ENCODE measurements around the gene APOL2.
"Not testable (repeated sequence)": the region's sequence is repeated elsewhere in the genome, so short reads cannot be mapped to it uniquely, and the experiment has no call there.

APOL2 gene

DNA sequence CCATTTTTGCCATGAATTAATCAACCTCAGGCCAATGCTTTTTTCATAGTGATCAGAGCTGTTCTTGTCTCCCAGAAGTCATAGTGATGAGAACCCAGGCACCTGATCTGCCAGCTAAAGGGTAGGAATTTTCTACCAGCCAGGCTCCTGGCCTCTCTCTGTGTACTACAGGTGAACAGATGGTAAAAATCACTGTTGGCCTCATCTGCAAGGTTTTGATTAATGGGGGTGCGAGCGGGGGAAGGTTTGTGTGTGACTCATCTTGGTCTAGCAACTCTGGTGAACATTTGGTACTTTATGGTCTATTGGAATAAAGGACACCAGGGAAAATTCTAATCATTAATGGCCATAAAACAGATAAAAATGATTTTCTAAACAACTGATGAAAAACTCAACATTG lies 23.3 kb downstream of the APOL2 start:
- Histone ChIP-seq H4K5ac (ENCODE audit: low read length) (no peak overlapping the region), H2AK5ac (ENCODE audit: low read length) (no peak overlapping the region)
- WGBS (ENCODE audit: extremely low coverage, insufficient coverage, low lambda C conversion rate): no CpG with 5 or more reads among the region's 2 CpGs

DNA sequence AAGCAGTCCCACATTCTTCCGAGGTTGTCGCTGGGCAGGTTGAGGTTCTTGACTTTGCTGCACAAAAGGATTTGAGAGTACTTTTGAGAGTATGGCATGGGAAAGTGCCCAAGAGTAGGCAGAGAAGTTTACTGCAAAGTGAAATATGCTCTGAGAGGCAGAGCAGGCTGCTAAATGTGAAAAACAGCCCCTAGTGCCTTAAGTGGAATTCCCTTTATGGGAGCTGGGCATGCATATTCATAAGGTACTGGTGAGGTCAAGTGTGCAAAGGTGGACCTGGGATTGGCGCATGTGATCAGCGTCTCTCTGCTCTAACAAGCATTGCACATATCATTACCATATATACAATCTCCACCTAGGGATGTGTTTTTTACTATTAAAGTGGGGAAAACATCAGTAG lies 25.7 kb downstream of the APOL2 start:
- H3K27ac ChIP-seq (ENCODE audit: low read depth, low read length): no peak overlapping the region
- no peak overlapping the region for H3K18ac ChIP-seq (ENCODE audit: low read length)
- H3K4ac ChIP-seq (ENCODE audit: low read depth, low read length): no peak overlapping the region
- H3K79me1 ChIP-seq (ENCODE audit: low read length): no peaks in the 10 kb centered on the region
- H3K36me3 ChIP-seq (ENCODE audit: control insufficient read depth, insufficient read depth, low read length): no peaks in the 10 kb centered on the region
- H3K9ac ChIP-seq (ENCODE audit: low read length): no peak overlapping the region
- H2BK15ac ChIP-seq (replicated peaks; ENCODE audit: low read depth): no peak overlapping the region
- H2BK120ac ChIP-seq (ENCODE audit: low read depth, low read length): no peak overlapping the region
- no peak overlapping the region for H3K23ac ChIP-seq (ENCODE audit: low read length)
- H2BK5ac ChIP-seq (ENCODE audit: low read length): no peak overlapping the region
- H4K5ac ChIP-seq (ENCODE audit: low read length): no peak overlapping the region
- no peaks in the 10 kb centered on the region for H3K27me3 ChIP-seq (ENCODE audit: insufficient read depth, low read length, poor library complexity)
- no peaks in the 10 kb centered on the region for H3K4me1 ChIP-seq (ENCODE audit: control insufficient read depth, low read depth, low read length)
- no peak overlapping the region for H3K4me3 ChIP-seq (ENCODE audit: low read length)
- H4K8ac ChIP-seq (ENCODE audit: low read depth, low read length): no peak overlapping the region
- no CpG with 5 or more reads among the region's 4 CpGs for WGBS (ENCODE audit: extremely low coverage, insufficient coverage, low lambda C conversion rate)
- no peaks in the 10 kb centered on the region for H3K79me2 ChIP-seq (ENCODE audit: control insufficient read depth, insufficient read depth, low read length)
- no peak for DNase-seq
- no peak overlapping the region for H3K4me2 ChIP-seq (ENCODE audit: low read length)
- H3K56ac ChIP-seq (ENCODE audit: low read length): no peak overlapping the region
- no peak overlapping the region for H2AK5ac ChIP-seq (ENCODE audit: low read length)

More for the DNA sequence above, 23.3 kb downstream of the APOL2 start:
- Histone ChIP-seq H3K79me1 (ENCODE audit: low read length) (no peaks in the 10 kb centered on the region), H3K4me3 (ENCODE audit: low read length) (no peak overlapping the region), H3K9ac (ENCODE audit: low read length) (no peak overlapping the region), H2BK15ac (replicated peaks; ENCODE audit: low read depth) (no peak overlapping the region), H3K18ac (ENCODE audit: low read length) (no peak overlapping the region), H4K8ac (ENCODE audit: low read depth, low read length) (no peak overlapping the region), H3K4ac (ENCODE audit: low read depth, low read length) (no peak overlapping the region), H3K4me1 (ENCODE audit: control insufficient read depth, low read depth, low read length) (no peaks in the 10 kb centered on the region), H3K23ac (ENCODE audit: low read length) (no peak overlapping the region), H3K36me3 (ENCODE audit: control insufficient read depth, insufficient read depth, low read length) (no peaks in the 10 kb centered on the region), H2BK120ac (ENCODE audit: low read depth, low read length) (no peak overlapping the region), H3K27me3 (ENCODE audit: insufficient read depth, low read length, poor library complexity) (no peaks in the 10 kb centered on the region), H3K27ac (ENCODE audit: low read depth, low read length) (no peak overlapping the region), H3K79me2 (ENCODE audit: control insufficient read depth, insufficient read depth, low read length) (no peaks in the 10 kb centered on the region), H3K4me2 (ENCODE audit: low read length) (no peak overlapping the region), H3K56ac (ENCODE audit: low read length) (no peak overlapping the region), H2BK5ac (ENCODE audit: low read length) (no peak overlapping the region)
- no peak for DNase-seq

DNA sequence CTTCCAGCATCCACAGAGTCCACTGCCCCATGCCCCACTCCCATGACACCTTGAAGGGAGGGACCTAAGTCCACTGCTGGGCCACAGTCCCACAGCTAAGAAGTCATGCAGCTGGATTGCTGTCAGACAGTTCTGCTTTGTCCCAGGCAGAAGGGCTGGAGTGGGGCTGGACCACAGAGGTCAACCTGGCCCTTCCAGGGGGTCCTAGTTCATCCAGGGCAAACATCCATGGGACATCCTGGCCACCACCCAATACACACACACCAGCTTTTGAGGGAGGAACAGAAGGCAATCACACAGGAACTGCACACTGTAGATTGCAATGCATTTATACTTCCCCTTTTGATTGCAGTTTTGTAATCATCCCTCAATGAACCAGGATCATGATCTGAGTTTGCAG lies 26.4 kb downstream of the APOL2 start:
- H3K18ac ChIP-seq (ENCODE audit: low read length): no peak overlapping the region
- no peak overlapping the region for H3K4me3 ChIP-seq (ENCODE audit: low read length)
- H3K23ac ChIP-seq (ENCODE audit: low read length): no peak overlapping the region
- H3K4ac ChIP-seq (ENCODE audit: low read depth, low read length): no peak overlapping the region
- H3K36me3 ChIP-seq (ENCODE audit: control insufficient read depth, insufficient read depth, low read length): no peaks in the 10 kb centered on the region
- H2AK5ac ChIP-seq (ENCODE audit: low read length): no peak overlapping the region
- H3K56ac ChIP-seq (ENCODE audit: low read length): no peak overlapping the region
- H3K27me3 ChIP-seq (ENCODE audit: insufficient read depth, low read length, poor library complexity): no peaks in the 10 kb centered on the region
- no peak overlapping the region for H3K4me2 ChIP-seq (ENCODE audit: low read length)
- no peak overlapping the region for H2BK5ac ChIP-seq (ENCODE audit: low read length)
- no peak overlapping the region for H3K27ac ChIP-seq (ENCODE audit: low read depth, low read length)
- no peaks in the 10 kb centered on the region for H3K79me1 ChIP-seq (ENCODE audit: low read length)
- H4K8ac ChIP-seq (ENCODE audit: low read depth, low read length): no peak overlapping the region
- no peak overlapping the region for H3K9ac ChIP-seq (ENCODE audit: low read length)
- no peaks in the 10 kb centered on the region for H3K4me1 ChIP-seq (ENCODE audit: control insufficient read depth, low read depth, low read length)
- no peak for DNase-seq
- no peak overlapping the region for H2BK120ac ChIP-seq (ENCODE audit: low read depth, low read length)
- H3K79me2 ChIP-seq (ENCODE audit: control insufficient read depth, insufficient read depth, low read length): no peaks in the 10 kb centered on the region
- no peak overlapping the region for H2BK15ac ChIP-seq (replicated peaks; ENCODE audit: low read depth)
- H4K5ac ChIP-seq (ENCODE audit: low read length): no peak overlapping the region

DNA sequence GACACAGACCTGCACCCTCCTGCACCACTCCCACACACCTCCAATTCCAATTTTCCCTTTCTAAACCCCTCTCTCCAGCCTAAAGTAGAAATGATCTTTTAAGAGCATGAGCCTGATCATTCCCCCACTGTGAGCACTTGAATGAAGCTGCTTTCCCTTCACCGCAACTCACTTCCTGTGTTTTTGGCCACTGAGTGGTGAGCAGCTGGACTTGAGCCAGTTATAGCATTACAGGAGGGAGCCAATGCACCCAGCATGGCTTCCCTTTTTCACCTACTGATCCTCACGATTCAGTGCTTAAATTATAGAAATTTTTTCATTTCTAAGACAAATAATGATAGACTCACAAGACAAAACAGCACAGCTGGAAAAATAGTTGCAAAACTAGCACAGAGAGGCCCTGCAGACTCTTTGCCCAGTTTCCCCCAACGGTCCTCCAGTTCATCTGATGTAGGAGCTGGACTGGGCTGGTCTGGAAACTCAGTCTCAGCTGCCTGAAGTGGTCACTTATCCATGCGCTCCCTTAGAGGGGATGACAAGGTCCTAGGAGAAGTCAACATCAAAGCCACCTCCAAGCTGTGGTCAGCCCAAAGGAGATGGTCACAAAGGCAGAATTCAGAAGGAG lies 28.0 kb downstream of the APOL2 start:
- H3K27ac ChIP-seq (ENCODE audit: low read depth, low read length): no peak overlapping the region
- no peak overlapping the region for H2BK15ac ChIP-seq (replicated peaks; ENCODE audit: low read depth)
- no peak overlapping the region for H4K5ac ChIP-seq (ENCODE audit: low read length)
- H3K79me1 ChIP-seq (ENCODE audit: low read length): no peaks in the 10 kb centered on the region
- H3K56ac ChIP-seq (ENCODE audit: low read length): no peak overlapping the region
- H3K4me3 ChIP-seq (ENCODE audit: low read length): no peak overlapping the region
- no peaks in the 10 kb centered on the region for H3K36me3 ChIP-seq (ENCODE audit: control insufficient read depth, insufficient read depth, low read length)
- H3K18ac ChIP-seq (ENCODE audit: low read length): no peak overlapping the region
- no peak overlapping the region for H3K23ac ChIP-seq (ENCODE audit: low read length)
- H3K4me2 ChIP-seq (ENCODE audit: low read length): no peak overlapping the region
- no peaks in the 10 kb centered on the region for H3K79me2 ChIP-seq (ENCODE audit: control insufficient read depth, insufficient read depth, low read length)
- H3K4ac ChIP-seq (ENCODE audit: low read depth, low read length): no peak overlapping the region
- H4K8ac ChIP-seq (ENCODE audit: low read depth, low read length): no peak overlapping the region
- no peak overlapping the region for H2BK120ac ChIP-seq (ENCODE audit: low read depth, low read length)
- no peaks in the 10 kb centered on the region for H3K27me3 ChIP-seq (ENCODE audit: insufficient read depth, low read length, poor library complexity)
- H3K9ac ChIP-seq (ENCODE audit: low read length): no peak overlapping the region
- H2BK5ac ChIP-seq (ENCODE audit: low read length): no peak overlapping the region
- no peaks in the 10 kb centered on the region for H3K4me1 ChIP-seq (ENCODE audit: control insufficient read depth, low read depth, low read length)
- no peak for DNase-seq
- no CpG with 5 or more reads among the region's 4 CpGs for WGBS (ENCODE audit: extremely low coverage, insufficient coverage, low lambda C conversion rate)
- H2AK5ac ChIP-seq (ENCODE audit: low read length): no peak overlapping the region

DNA sequence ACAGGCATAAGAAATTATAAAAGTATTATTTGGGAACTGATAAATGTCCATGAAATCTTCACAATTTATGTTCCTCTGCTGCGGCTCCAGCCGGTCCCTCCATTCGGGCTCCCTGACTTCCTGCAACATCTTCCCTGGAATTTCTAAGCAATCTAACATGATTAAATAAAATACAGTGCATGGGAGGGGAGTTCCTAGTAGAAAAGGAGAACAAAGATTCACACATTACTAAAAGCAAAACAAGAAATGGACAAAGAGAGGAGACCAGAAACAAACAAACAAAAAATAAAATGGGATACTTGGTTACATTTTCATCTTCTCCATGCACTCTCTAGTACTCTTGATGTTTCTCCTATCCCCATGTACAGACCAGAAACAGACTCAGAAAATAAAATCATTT lies 29.1 kb downstream of the APOL2 start:
- no peak overlapping the region for H3K4me3 ChIP-seq (ENCODE audit: low read length)
- no peak for DNase-seq
- H3K4me2 ChIP-seq (ENCODE audit: low read length): no peak overlapping the region
- no peak overlapping the region for H3K27ac ChIP-seq (ENCODE audit: low read depth, low read length)
- no peaks in the 10 kb centered on the region for H3K27me3 ChIP-seq (ENCODE audit: insufficient read depth, low read length, poor library complexity)
- H3K18ac ChIP-seq (ENCODE audit: low read length): no peak overlapping the region
- H4K8ac ChIP-seq (ENCODE audit: low read depth, low read length): no peak overlapping the region
- H3K4ac ChIP-seq (ENCODE audit: low read depth, low read length): no peak overlapping the region
- H3K79me1 ChIP-seq (ENCODE audit: low read length): no peaks in the 10 kb centered on the region
- no peak overlapping the region for H2BK120ac ChIP-seq (ENCODE audit: low read depth, low read length)
- WGBS (ENCODE audit: extremely low coverage, insufficient coverage, low lambda C conversion rate): no CpG with 5 or more reads among the region's 3 CpGs
- H3K9ac ChIP-seq (ENCODE audit: low read length): no peak overlapping the region
- no peaks in the 10 kb centered on the region for H3K4me1 ChIP-seq (ENCODE audit: control insufficient read depth, low read depth, low read length)
- no peaks in the 10 kb centered on the region for H3K79me2 ChIP-seq (ENCODE audit: control insufficient read depth, insufficient read depth, low read length)
- no peak overlapping the region for H2BK5ac ChIP-seq (ENCODE audit: low read length)
- H4K5ac ChIP-seq (ENCODE audit: low read length): no peak overlapping the region
- H3K23ac ChIP-seq (ENCODE audit: low read length): no peak overlapping the region
- no peak overlapping the region for H2BK15ac ChIP-seq (replicated peaks; ENCODE audit: low read depth)
- no peak overlapping the region for H2AK5ac ChIP-seq (ENCODE audit: low read length)
- no peak overlapping the region for H3K56ac ChIP-seq (ENCODE audit: low read length)
- H3K36me3 ChIP-seq (ENCODE audit: control insufficient read depth, insufficient read depth, low read length): no peaks in the 10 kb centered on the region

DNA sequence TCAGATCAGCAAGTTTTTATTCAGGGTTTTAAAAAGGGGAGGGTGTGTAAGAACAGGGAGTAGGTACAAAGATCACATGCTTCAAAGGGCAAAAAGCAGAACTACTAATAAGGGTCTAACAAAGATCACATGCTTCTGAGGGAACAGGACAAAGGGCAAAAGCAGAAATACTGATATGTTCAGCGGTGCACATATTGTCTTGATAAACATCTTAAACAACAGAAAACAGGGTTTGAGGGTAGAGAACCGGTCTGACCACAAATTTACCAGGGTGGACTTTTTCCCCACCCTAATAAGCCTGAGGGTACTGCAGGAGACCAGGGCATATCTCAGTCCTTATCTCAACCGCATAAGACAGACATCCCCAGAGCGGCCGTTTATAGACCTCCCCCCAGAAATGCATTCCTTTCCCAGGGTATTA lies 29.8 kb downstream of the APOL2 start:
- H3K4me1 ChIP-seq (ENCODE audit: control insufficient read depth, low read depth, low read length); H3K9ac ChIP-seq (ENCODE audit: low read length); H3K36me3 ChIP-seq (ENCODE audit: control insufficient read depth, insufficient read depth, low read length); DNase-seq; H3K4me2 ChIP-seq (ENCODE audit: low read length); H3K27ac ChIP-seq (ENCODE audit: low read depth, low read length); H3K79me1 ChIP-seq (ENCODE audit: low read length); H3K4ac ChIP-seq (ENCODE audit: low read depth, low read length); H3K18ac ChIP-seq (ENCODE audit: low read length); H2BK15ac ChIP-seq (replicated peaks; ENCODE audit: low read depth); H2BK120ac ChIP-seq (ENCODE audit: low read depth, low read length); H3K79me2 ChIP-seq (ENCODE audit: control insufficient read depth, insufficient read depth, low read length); H3K56ac ChIP-seq (ENCODE audit: low read length); H3K27me3 ChIP-seq (ENCODE audit: insufficient read depth, low read length, poor library complexity); H3K23ac ChIP-seq (ENCODE audit: low read length); H2BK5ac ChIP-seq (ENCODE audit: low read length); H4K5ac ChIP-seq (ENCODE audit: low read length); H2AK5ac ChIP-seq (ENCODE audit: low read length); H3K4me3 ChIP-seq (ENCODE audit: low read length); H4K8ac ChIP-seq (ENCODE audit: low read depth, low read length): not testable (repeated sequence)
- WGBS (ENCODE audit: extremely low coverage, insufficient coverage, low lambda C conversion rate): no CpG with 5 or more reads among the region's 5 CpGs

Measured in mesendoderm (in vitro differentiated cells).